Endometrium (tissue), 2 donors: Measurements from ENCODE around the gene BPIFA1.

Experiments used
- FAIRE-seq: peaks from 2 replicates; lab custom pipeline; 2012; peaks lifted over from hg19 to GRCh38; lab: Jason Lieb, UNC
- donor health status: control.
- donor health status: control.

The BPIFA1 gene

GRCh38 chr20:33235696-33236095, at the start of gene BPIFA1:
Gene BPIFA1, plus strand, starts transcription at chr20:33235996. Its CDS starts 1,716 bp downstream, at chr20:33237712.
- no peak for FAIRE-seq

DNA sequence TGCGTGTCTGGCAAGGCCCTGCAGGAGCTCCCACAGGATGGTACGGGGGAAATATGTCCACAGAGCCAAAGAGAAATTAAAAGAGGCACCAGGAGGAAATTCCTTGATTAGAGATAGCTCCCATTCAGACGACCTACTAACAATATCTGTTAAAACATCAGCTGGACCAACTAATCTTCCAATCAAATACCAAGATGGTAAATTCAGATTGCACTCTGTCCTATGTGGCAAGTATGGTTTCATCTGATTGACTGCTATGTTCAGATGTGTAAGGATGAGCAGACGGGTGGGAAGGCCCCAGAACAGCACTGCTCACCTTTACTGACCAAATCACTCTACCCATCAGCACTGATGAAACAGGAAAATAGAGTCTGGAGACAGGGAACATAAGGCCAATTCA, 48.3 kb upstream of the BPIFA1 start:
- no peak for FAIRE-seq

DNA sequence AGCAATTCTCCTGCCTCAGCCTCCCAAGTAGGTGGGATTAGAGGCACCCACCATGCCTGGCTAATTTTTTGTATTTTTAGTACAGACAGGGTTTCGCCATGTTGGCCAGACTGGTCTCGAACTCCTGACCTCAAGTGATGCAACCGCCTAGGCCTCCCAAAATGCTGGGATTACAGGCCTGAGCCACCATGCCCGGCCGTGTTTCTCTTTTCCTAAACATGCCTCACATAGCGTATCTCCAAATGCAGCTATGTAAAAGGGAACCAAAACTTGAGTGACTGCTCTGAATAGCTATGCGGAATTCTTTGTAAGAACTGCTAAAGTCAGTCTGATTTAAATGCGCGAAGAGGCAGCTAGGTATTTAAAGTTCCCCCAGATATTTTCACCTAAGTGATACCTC, 47.4 kb upstream of the BPIFA1 start:
- no peak for FAIRE-seq

DNA sequence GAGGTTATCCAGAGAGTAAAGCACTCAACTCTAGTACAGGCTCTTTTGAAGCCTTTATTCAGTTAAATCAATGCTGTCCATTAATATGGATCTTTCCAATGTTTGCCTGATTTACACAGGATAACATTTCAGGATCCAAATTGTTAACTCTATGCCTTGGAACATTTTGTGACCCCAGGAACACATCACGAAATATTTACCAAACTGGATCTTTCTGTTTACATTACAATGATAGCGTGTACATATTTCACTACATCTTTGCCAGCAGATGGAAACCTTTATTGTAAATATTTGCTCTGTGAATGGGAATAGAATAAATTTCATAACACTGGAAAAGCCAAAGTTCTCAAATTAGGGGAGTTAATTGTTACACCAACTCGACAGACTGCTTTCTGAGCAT, 44.3 kb upstream of the BPIFA1 start:
- no peak for FAIRE-seq

DNA sequence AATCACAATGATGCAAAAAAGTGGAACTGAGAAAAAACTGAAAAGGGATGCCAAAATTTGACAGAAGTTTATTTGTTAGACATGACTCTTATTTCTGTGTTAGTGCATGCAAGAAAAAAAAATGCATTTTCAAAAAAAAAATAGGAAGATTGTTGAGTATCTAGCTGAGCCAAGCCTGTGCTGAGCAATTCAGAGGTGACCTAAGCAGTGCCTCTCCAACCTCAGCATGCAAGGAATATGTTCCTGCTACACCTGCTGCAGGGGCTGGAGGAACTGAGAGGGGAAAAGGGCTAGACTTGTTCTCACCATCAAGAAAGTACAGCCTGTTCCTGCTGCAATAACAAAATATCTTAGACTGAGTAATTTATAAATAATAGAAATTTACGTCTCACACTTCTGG, 43.8 kb upstream of the BPIFA1 start:
- FAIRE-seq = no peak

DNA sequence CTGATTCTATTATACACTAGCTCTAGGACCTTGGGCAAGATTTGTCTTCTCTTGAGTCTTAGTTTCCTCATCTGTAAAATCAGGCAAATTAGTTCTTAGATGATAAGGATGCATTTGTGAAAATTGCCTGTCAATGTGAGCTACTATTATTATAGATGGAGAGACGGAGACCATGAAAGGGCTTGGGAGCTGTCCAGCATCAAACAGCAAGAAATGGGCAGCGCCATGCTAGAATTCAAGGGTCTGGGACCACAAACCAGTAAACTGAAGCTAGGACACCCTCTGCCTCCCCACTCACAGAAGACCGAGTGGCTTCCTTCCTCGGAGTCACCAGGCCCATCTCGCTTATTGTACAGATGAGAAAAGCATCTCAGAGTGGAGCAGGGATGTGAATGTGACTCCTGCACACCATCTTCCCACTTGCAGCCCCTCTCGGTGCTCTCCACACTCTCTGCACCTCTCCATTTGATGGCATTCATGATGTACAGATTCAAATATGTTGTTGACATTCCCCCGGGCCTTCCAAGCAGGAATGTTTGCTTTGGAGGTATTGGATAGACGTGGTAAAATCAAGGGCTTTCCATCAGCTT, 42.8 kb upstream of the BPIFA1 start:
- FAIRE-seq = no peak

GRCh38 chr20:33199026-33199425, 36.8 kb upstream of the BPIFA1 start:
- FAIRE-seq = no peak

- FAIRE-seq = no peak
Measured at GRCh38 chr20:33202451-33202850, 33.3 kb upstream of the BPIFA1 start.

DNA sequence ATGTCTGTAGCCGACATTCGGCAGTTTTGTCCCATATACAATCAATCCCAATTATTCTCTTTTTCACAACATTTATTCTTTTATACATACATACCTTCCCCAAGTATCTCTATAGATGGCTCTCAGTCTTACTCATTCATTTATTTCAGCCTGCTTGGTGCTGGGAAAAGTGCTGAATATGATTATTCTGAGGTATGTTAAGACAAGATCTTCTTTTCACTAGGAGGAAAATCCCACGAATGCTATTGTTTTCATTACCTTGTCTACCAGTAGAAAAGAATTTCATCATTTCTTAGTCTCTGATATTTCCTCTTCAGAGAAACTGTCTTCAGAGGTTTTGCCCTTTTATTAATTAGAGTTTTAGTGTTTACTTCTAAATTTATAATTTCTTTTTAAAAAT, 32.4 kb upstream of the BPIFA1 start:
- FAIRE-seq = no peak

- FAIRE-seq = peak; percentile 31
Measured at GRCh38 chr20:33209789-33210188, 26.0 kb upstream of the BPIFA1 start.

DNA sequence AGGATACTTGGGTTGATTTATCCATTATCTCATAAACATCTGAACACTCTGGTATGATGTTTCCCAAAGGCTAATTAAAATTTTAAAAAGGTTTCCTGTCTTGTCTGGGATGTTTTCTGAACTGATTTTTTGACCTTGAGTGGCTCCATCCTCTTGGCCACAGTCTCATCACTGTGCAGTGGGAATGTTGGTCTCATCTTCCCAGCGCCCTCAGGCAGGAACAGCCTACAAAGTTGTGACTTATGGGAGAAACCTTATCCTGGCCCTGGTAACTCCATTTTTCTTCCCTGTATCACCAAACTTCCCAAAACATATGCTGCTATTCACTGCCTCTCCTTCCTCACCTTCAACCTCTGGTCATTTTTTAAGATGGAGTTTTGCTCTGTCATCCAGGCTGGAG, 25.4 kb upstream of the BPIFA1 start:
- FAIRE-seq = no peak

DNA sequence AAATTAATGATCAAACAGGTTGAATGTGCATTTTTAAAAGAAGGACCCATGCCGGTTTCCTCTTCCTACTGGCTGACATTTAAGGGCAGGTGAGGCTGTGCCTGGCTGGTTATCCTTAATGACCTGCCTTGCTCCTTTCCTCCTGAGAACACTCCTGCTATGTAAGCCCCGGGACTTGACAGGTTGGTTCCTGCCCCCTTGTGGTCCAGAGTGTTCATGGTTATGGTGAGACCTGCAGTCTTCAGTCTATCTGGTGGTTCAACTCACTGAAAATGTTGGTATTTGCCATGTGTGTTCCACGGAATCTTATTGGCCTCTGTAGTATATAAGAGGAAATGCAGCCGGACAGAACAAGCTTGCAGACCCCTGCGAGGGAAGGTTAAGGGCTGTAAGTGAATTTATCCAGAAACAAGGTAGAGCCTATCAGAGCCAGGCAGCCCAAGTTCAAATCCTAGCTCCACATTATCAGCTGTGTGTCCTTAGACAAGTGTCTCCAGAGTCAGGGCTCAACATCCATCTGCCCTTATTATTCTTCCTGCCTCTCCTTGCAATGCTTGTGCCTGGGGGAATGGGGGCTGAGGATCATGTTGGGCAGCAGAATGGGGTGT, 23.9 kb upstream of the BPIFA1 start:
- no peak for FAIRE-seq

DNA sequence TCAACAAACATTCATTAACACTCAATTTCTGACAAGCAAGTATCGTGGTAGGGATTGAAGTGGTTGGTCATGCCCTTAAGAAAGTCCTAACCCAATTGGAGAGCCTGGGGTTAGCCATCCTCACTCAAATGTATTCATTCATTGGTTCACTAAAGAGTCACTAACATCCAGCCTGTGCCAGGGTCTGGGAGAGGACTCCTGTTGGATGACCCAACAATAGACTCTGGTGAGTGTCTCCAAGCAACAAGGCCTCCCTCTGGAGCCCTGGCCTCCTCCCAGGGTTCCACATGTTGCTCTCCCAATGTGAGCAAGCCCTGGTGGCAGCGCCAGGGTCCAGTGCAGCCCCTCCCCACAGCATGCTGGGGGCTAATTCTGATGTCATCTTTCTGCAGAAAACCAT, 18.7 kb upstream of the BPIFA1 start, which contains the start of gene BPIFA3:
Gene BPIFA3, plus strand, starts transcription at position 301 of the 400 bp plus-strand sequence. CDS start 185 bp downstream, outside the sequence.
- no peak for FAIRE-seq

DNA sequence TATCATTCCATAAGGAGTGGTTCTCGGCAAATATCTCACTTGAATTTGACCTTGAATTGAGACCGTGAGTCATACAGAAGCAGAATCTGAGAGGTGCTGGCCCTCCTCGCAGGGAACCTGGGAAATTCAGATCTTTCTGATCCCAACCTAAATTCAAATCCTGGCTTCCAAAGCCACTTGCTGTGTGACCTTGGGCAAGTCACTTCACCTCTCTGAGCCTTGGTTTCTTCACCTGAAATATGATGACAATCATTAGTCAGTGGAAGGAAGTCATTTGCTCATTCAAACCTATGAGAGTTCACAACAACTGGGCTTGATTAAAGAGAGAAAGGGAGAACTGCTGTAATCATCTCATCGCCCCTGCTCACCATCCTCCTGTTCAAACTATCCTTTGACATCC, 11.4 kb upstream of the BPIFA1 start:
- no peak for FAIRE-seq

- no peak for FAIRE-seq
Measured at GRCh38 chr20:33229843-33230242, 6.0 kb upstream of the BPIFA1 start.

DNA sequence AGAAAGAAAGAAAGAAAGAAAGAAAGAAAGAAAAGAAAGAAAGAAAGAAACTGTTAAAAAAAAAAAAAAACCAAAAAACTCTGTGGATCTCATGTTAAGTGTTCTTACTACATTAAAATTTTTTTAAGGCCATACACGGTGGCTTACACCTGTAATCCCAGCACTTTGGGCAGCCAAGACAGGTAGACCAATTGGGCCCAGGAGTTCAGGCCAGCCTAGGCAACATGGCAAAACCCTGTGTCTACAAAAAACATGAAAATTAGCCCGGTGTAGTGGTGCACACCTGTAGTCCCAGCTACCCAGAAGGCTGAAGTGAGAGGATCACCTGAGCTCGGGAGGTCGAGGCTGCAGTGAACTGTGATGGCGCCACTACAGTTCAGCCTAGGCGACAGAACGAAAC, 4.6 kb upstream of the BPIFA1 start:
- no peak for FAIRE-seq

DNA sequence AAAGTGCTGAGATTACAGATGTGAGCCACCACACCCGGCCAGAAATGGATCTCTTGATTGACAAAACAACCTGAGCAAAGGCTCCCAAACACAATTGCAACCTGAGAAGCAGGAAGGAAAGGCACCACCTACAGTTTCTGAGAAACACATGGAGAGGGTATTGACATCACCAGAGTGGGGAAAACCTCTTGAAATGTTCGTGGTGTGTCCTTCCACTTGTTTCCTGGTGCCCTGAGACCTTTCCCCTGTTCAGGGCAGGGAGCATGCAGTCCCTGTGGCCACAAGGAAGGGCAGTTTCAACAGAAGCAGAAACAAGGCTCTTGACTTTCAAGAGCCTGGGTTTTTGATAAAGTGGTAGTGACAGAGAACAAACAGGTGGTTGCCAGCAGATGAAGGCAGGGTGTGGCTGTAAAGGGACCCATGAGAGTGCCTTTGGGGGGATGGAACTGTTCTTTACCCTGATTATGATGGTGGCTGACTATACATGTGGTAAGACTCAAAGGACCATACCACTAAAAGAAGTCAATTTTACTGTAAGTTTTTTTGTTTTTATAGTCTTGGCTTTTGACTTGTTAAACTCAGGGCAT, 3.2 kb upstream of the BPIFA1 start:
- no peak for FAIRE-seq

DNA sequence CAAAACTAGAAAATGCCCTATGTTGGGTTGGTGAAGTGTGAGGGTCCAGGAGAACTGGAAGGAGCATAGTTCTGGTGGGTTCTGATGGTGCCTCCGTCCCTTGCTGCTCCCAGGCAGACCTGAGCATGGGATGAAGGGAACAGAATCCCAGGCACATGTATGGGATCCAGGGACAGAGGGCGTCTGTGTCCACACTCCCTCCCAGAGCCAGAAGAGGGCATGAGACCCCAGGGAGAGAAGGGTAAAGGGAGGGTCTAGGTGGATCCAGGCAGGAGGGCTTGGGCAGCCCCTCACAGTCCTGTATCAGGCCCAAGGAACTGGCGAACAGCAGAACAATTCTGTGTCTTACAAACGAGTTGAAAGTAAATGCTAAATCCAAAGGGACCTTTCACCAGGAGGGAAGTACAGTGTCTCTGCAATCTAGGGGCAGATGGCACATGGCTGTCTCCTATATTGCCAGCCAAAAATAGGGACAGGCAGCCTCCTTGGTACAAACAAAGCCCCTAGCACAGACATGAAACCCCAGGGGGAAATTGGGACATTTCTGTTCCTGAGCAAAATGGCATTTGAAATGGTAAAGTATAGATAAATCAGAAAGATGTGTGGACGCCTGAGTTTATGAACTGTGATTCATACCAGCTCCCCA, 2.5 kb upstream of the BPIFA1 start:
- FAIRE-seq = no peak

- no peak for FAIRE-seq
Measured at GRCh38 chr20:33234050-33234449, 1.7 kb upstream of the BPIFA1 start.

GRCh38 chr20:33236351-33236750, 555 bp downstream of the BPIFA1 start:
- FAIRE-seq = no peak

GRCh38 chr20:33237989-33238388, 2.2 kb downstream of the BPIFA1 start:
- no peak for FAIRE-seq

DNA sequence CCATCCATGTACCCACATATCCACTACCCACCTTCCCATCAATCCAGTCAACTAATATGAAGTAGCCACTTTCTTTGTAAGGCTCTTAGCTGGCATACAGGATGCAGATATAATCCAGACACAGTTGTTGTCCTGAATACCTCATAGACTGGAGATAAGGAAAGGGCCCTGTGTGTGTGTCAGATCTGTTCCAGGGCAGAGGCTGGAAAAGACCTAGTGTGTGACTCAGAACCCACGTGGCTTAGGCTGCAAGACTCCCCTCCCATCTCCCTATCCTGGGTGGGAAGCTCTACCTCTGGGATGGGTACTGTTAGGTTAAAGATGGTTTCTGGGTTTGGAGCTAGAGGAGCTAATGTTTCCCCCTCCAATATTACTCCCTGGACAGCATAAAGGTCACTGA, 3.6 kb downstream of the BPIFA1 start:
- FAIRE-seq = no peak

GRCh38 chr20:33239979-33240736, 4.4 kb downstream of the BPIFA1 start:
- FAIRE-seq = no peak
